Measurements from ENCODE around the gene HOXA7. TPM values are rescaled to one million over a fixed set of nuclear protein-coding genes. Genes with fewer than 3 reads are reported as not detected.
A peak's percentile ranks its signal among the peaks of the same experiment; 100 is the strongest.

Gene HOXA7
- polyA plus RNA-seq, 1 donor = 2.3 TPM

GRCh38 chr7:27115221-27116026 is 41.1 kb downstream of the HOXA7 start:
- 10% methylated on average over 2 of the region's 45 CpGs for WGBS (ENCODE audit: insufficient coverage, low lambda C conversion rate)

GRCh38 chr7:27114881-27115220 is 41.6 kb downstream of the HOXA7 start:
- H3K4me3 ChIP-seq (ENCODE audit: low read length) = peak overlapping the region; percentile 58

More at GRCh38 chr7:27115221-27116026, 41.1 kb downstream of the HOXA7 start:
- Histone ChIP-seq H3K36me3 (ENCODE audit: control insufficient read depth, insufficient read depth, low read length) (peaks cover 23% of the 10 kb centered on the region), H3K9me3 (ENCODE audit: control insufficient read depth, low read depth, low read length) (peaks cover 2% of the 10 kb centered on the region), H3K27me3 (ENCODE audit: control insufficient read depth, insufficient read depth, low read length) (peaks cover 3% of the 10 kb centered on the region), H3K4me3 (ENCODE audit: low read length) (peak overlapping the region; percentile 58), H3K27ac (ENCODE audit: low read length) (peak overlapping the region; percentile 81), H3K4me1 (ENCODE audit: control insufficient read depth, insufficient read depth, low read length) (peaks cover 61% of the 10 kb centered on the region)
- peak in 1 of 2 donors; percentile 89 for DNase-seq

GRCh38 chr7:27113991-27114769 is 42.3 kb downstream of the HOXA7 start:
- Histone ChIP-seq H3K4me1 (ENCODE audit: control insufficient read depth, insufficient read depth, low read length) (peaks cover 52% of the 10 kb centered on the region), H3K4me3 (ENCODE audit: low read length) (peak overlapping the region; percentile 53), H3K27me3 (ENCODE audit: control insufficient read depth, insufficient read depth, low read length) (peaks cover 3% of the 10 kb centered on the region), H3K27ac (ENCODE audit: low read length) (peak overlapping the region; percentile 81), H3K9me3 (ENCODE audit: control insufficient read depth, low read depth, low read length) (peaks cover 5% of the 10 kb centered on the region), H3K36me3 (ENCODE audit: control insufficient read depth, insufficient read depth, low read length) (peaks cover 28% of the 10 kb centered on the region)
- peak in 1 of 2 donors; percentile 70 for DNase-seq
- WGBS (ENCODE audit: insufficient coverage, low lambda C conversion rate) = no CpG with 5 or more reads among the region's 26 CpGs

More at GRCh38 chr7:27114881-27115220, 41.6 kb downstream of the HOXA7 start:
- Histone ChIP-seq H3K36me3 (ENCODE audit: control insufficient read depth, insufficient read depth, low read length) (peaks cover 25% of the 10 kb centered on the region), H3K27ac (ENCODE audit: low read length) (peak overlapping the region; percentile 81), H3K9me3 (ENCODE audit: control insufficient read depth, low read depth, low read length) (peaks cover 5% of the 10 kb centered on the region), H3K4me1 (ENCODE audit: control insufficient read depth, insufficient read depth, low read length) (peaks cover 58% of the 10 kb centered on the region), H3K27me3 (ENCODE audit: control insufficient read depth, insufficient read depth, low read length) (peaks cover 3% of the 10 kb centered on the region)
- WGBS (ENCODE audit: insufficient coverage, low lambda C conversion rate) = 40% methylated on average over 1 of the region's 6 CpGs
- DNase-seq = no peak

- H3K27ac ChIP-seq (ENCODE audit: low read length) = peak overlapping the region; percentile 81
- peaks cover 3% of the 10 kb centered on the region for H3K27me3 ChIP-seq (ENCODE audit: control insufficient read depth, insufficient read depth, low read length)
- H3K4me3 ChIP-seq (ENCODE audit: low read length) = peak overlapping the region; percentile 53
- peaks cover 27% of the 10 kb centered on the region for H3K36me3 ChIP-seq (ENCODE audit: control insufficient read depth, insufficient read depth, low read length)
- H3K9me3 ChIP-seq (ENCODE audit: control insufficient read depth, low read depth, low read length) = peaks cover 5% of the 10 kb centered on the region
- WGBS (ENCODE audit: insufficient coverage, low lambda C conversion rate) = 0% methylated on average over 1 of the region's 57 CpGs
- peaks cover 48% of the 10 kb centered on the region for H3K4me1 ChIP-seq (ENCODE audit: control insufficient read depth, insufficient read depth, low read length)
- DNase-seq = peak; percentile 80 to 89
These were observed 43.2 kb downstream of the HOXA7 start for GRCh38 chr7:27112955-27113949.

- peak overlapping the region; percentile 81 for H3K27ac ChIP-seq (ENCODE audit: low read length)
- peaks cover 30% of the 10 kb centered on the region for H3K36me3 ChIP-seq (ENCODE audit: control insufficient read depth, insufficient read depth, low read length)
- H3K9me3 ChIP-seq (ENCODE audit: control insufficient read depth, low read depth, low read length) = peaks cover 8% of the 10 kb centered on the region
- peak overlapping the region; percentile 53 for H3K4me3 ChIP-seq (ENCODE audit: low read length)
- DNase-seq = no peak
- H3K27me3 ChIP-seq (ENCODE audit: control insufficient read depth, insufficient read depth, low read length) = peaks cover 3% of the 10 kb centered on the region
- peaks cover 42% of the 10 kb centered on the region for H3K4me1 ChIP-seq (ENCODE audit: control insufficient read depth, insufficient read depth, low read length)
- 63% methylated on average over 2 of the region's 4 CpGs for WGBS (ENCODE audit: insufficient coverage, low lambda C conversion rate)
These were observed 44.1 kb downstream of the HOXA7 start for GRCh38 chr7:27112361-27112760.

- no peak for DNase-seq
- peaks cover 37% of the 10 kb centered on the region for H3K4me1 ChIP-seq (ENCODE audit: control insufficient read depth, insufficient read depth, low read length)
- no CpG with 5 or more reads among the region's 4 CpGs for WGBS (ENCODE audit: insufficient coverage, low lambda C conversion rate)
- peak overlapping the region; percentile 81 for H3K27ac ChIP-seq (ENCODE audit: low read length)
- H3K9me3 ChIP-seq (ENCODE audit: control insufficient read depth, low read depth, low read length) = peaks cover 8% of the 10 kb centered on the region
- peaks cover 27% of the 10 kb centered on the region for H3K36me3 ChIP-seq (ENCODE audit: control insufficient read depth, insufficient read depth, low read length)
- peak overlapping the region; percentile 53 for H3K4me3 ChIP-seq (ENCODE audit: low read length)
- H3K27me3 ChIP-seq (ENCODE audit: control insufficient read depth, insufficient read depth, low read length) = peaks cover 3% of the 10 kb centered on the region
These were observed 44.7 kb downstream of the HOXA7 start for GRCh38 chr7:27111751-27112277.

GRCh38 chr7:27111042-27111750 is 45.3 kb downstream of the HOXA7 start:
- no CpG with 5 or more reads among the region's 6 CpGs for WGBS (ENCODE audit: insufficient coverage, low lambda C conversion rate)
- H3K27me3 ChIP-seq (ENCODE audit: control insufficient read depth, insufficient read depth, low read length) = peaks cover 3% of the 10 kb centered on the region
- peak overlapping the region; percentile 53 for H3K4me3 ChIP-seq (ENCODE audit: low read length)
- H3K27ac ChIP-seq (ENCODE audit: low read length) = peak overlapping the region; percentile 81
- H3K4me1 ChIP-seq (ENCODE audit: control insufficient read depth, insufficient read depth, low read length) = peaks cover 32% of the 10 kb centered on the region
- DNase-seq = no peak
- peaks cover 27% of the 10 kb centered on the region for H3K36me3 ChIP-seq (ENCODE audit: control insufficient read depth, insufficient read depth, low read length)
- H3K9me3 ChIP-seq (ENCODE audit: control insufficient read depth, low read depth, low read length) = peaks cover 10% of the 10 kb centered on the region

- WGBS (ENCODE audit: insufficient coverage, low lambda C conversion rate) = 20% methylated on average over 1 of the region's 66 CpGs
- Histone ChIP-seq H3K4me3 (ENCODE audit: low read length) (peak overlapping the region; percentile 19), H3K27ac (ENCODE audit: low read length) (peak overlapping the region; percentile 81), H3K36me3 (ENCODE audit: control insufficient read depth, insufficient read depth, low read length) (peaks cover 25% of the 10 kb centered on the region), H3K27me3 (ENCODE audit: control insufficient read depth, insufficient read depth, low read length) (peaks cover 3% of the 10 kb centered on the region), H3K9me3 (ENCODE audit: control insufficient read depth, low read depth, low read length) (peaks cover 10% of the 10 kb centered on the region), H3K4me1 (ENCODE audit: control insufficient read depth, insufficient read depth, low read length) (peaks cover 25% of the 10 kb centered on the region)
- DNase-seq = peak; percentile 73 to 74
These were observed 46.1 kb downstream of the HOXA7 start for GRCh38 chr7:27110186-27111031.
